GM19395 (cell line): ENCODE measurements around the gene RBM26.

Source experiments
- ATAC-seq: cut with Tn5 transposase; IDR thresholded peaks from one replicate; pipeline ENCODE4 v1.9.1; 2021; ENCODE audit warnings: mild to moderate bottlenecking, moderate library complexity; ENCODE audit not compliant: unreplicated experiment

Gene RBM26

GRCh38 chr13:79423801-79424642 is 18.0 kb upstream of the RBM26 start:
- peak; percentile 87 for ATAC-seq

DNA sequence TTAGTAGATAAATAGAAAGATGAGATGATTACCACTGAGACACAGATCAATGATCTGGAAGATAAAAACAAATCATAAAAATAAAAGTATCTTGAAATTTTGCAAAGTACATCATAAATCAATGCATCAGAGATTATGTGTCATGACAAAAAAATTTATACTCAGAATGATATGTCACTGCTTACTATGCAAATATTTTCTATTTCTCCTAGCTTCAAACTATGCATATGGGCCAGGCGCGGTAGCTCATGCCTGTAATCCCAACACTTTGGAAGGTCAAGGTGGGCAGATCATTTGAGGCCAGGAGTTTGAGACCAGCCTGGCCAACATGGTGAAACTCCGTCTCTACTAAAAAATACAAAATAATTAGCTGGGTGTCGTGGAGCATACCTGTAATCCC is 17.3 kb upstream of the RBM26 start:
- no peak for ATAC-seq

GRCh38 chr13:79419365-79419764 is 13.3 kb upstream of the RBM26 start:
- no peak for ATAC-seq

DNA sequence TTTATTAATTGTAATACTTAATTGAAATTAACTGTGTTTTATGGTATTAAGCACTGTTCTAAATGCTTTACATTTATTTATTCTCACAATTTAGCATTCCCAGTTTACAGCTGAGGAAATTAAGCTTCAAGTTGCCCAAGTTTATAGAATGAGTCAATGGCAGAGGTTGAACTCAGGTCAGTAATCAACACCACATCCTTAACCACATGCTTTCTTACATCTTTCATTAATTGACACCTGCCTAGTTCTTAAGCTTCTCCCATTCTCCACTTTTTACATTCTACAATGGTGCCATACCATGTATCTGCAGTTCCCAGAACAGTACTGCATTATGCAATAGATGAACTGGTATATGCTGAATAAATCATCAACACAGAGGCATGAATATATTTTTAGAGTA is 11.7 kb upstream of the RBM26 start:
- ATAC-seq = no peak

- ATAC-seq = no peak
These were observed 7.5 kb upstream of the RBM26 start for GRCh38 chr13:79413521-79413920.

DNA sequence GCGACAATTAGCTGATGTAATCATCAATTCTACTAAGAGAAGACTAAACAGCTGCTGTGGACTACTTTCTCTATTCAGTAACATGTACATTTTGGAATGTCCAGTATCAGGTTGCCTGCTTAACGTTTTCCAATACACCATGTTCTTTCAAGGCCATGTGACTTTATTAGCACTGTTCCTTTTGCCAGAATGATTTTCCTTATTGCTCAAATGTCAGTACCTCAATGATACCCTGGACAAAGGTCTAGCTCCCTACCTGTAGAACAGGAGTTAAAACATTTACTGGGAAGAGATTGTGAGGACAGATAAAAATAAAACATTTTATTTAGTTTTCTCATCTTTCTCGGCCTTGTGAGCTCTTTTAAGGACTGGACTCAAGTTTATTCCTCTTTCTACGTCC is 3.8 kb upstream of the RBM26 start:
- ATAC-seq = no peak

- ATAC-seq = no peak
These were observed 1.4 kb upstream of the RBM26 start for GRCh38 chr13:79407349-79407979.

DNA sequence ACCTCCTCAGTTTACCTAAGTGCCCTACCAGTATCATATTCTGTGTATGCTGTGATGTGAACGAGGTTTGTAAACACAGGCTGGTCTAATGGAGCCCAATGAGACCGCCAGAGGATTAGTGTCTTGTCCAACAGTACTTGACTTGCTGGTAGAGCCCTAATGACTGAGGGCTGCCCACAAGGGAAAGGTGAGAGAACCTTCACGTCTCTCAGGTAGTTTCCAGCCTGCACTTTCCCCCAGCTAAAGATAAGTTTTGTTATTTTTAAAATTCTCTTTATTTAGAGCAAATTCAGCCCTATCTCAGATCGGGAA is 498 bp upstream of the RBM26 start:
- ATAC-seq = peak; percentile 42

- ATAC-seq = peak; percentile 42
These were observed 589 bp downstream of the RBM26 start for GRCh38 chr13:79405501-79405830.

GRCh38 chr13:79404985-79405384 is 1.1 kb downstream of the RBM26 start:
- no peak for ATAC-seq

DNA sequence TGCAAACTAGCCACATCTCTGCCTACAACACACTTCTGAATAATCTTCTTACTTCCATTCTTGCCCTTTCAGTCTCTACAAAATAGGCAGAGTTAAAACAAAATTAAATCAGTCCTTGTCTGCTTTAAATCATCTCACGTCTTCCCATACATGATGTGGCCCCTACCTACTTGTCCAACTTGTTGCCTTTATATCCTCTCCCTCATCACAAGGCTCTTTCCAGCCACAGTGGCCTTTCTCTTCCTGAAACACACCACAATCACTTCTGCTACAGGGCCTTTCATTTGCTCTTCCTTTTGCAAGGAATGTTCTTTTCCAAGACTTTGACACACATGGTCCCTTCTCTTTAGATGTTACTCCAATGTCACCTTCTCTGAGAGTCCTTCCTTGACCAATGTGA is 1.7 kb downstream of the RBM26 start:
- no peak for ATAC-seq

DNA sequence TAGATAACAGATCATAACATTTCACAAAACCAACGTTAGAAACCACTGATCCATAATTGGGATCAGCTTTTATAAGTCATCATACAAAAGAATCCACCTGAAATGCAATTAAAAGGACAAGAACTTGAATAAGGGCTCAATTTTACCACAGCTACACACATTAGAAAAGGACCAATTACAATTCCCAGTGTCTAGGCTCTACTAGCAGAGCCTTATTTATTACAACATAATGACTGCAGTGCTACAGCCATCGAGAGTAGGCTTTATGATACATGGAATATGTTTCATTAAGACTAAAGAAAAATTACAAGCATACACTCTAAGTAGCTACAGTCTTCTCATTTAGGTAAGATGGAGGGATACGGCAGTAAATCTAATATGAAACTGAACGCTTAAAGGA is 2.9 kb downstream of the RBM26 start:
- ATAC-seq = no peak

- no peak for ATAC-seq
These were observed 3.4 kb downstream of the RBM26 start for GRCh38 chr13:79402679-79403078.

DNA sequence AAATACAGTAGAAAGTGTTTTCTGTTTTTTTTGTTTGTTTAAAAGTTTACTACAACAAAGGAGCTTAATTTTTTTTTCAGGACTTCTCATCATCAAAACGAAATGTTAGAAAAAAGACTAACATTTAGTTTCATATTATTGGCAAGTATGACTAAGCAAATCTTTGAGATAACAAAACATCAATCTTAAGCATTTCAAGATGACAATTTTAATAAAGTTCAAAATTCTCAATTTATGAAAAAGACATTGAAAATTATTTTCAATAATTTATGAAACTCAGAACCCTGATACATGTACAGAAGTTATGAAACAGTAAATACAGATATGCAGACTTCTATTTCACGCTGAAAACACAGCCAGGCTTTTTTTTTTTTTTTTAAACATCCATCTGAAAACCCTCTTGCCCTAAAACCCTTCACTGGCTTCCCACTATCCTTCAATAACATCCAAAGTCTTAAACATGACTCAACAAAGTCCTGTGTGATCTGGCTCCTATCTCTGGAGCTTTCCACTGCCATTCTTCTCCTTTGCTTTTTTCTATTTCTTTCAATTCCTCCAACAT is 3.9 kb downstream of the RBM26 start:
- ATAC-seq = no peak

GRCh38 chr13:79401259-79402070 is 4.6 kb downstream of the RBM26 start:
- ATAC-seq = peak; percentile 40

DNA sequence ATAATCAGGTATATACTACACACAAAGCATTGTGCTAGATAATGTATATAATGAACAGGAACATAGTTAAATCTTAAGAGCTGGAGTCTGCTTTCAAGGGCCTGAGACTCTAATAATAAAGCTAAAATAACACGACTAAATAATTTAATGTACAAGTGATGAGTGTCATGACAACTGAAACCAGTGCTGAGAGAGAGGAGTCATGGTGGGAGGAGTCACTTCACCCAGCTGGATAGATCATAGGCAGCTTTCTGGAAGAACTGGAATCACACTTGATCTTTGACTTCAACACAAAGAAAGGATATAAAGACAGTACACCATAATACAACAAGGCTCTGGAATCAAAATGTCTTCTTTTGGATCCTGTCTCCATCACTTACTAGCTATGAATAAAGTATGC is 7.1 kb downstream of the RBM26 start:
- ATAC-seq = no peak

DNA sequence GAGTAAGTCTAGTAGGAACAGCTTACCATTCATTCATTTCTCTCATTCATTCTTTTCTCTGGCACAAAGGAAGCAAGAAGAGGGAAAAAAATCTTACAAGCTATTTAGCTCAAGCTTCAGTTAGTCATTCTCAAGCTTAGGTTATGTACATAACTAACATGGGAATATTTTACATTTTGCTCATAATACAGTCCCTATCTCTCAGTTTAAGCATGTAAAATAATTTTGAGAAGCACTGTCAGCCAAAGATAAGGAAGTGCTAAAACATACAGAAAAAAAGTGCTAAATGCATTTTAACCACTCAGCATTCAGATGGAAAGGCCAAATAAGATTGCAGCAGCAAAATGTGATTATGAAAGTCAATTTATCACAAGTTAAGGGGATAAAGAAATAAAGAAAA is 7.9 kb downstream of the RBM26 start:
- ATAC-seq = no peak

GRCh38 chr13:79395881-79396280 is 10.2 kb downstream of the RBM26 start:
- no peak for ATAC-seq

DNA sequence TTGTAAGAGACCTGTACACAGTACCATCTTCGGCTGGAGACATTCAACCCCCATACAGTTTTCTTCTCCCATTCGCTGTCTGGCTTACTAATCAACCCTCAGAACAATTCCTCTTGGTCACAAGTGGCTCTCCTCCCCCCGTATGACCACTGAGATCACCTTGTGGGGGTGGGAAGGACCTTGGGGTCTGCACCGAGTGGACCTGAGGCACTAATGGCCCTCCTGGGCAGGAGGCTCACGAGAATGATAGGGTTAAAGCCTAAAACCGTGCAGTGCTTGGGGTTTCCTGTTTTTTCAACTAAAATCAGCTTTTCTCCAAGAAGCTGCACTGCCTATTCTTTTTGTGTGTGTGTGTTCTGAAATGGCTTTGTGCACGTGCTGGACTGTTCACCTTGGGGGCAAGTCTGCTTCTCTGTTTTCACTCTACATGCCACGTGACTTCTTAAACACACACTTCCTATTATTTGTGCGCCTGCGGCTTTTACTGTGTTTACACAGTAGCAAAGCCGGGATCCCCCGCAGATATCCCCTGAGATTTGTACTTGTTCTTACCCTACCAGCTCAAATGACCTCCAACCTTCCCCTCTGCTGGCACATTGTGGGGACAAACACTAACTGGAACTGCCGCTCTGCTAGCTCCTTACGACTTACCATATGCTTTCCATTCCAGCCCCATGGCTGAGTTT is 12.3 kb downstream of the RBM26 start:
- peak; percentile 68 for ATAC-seq

DNA sequence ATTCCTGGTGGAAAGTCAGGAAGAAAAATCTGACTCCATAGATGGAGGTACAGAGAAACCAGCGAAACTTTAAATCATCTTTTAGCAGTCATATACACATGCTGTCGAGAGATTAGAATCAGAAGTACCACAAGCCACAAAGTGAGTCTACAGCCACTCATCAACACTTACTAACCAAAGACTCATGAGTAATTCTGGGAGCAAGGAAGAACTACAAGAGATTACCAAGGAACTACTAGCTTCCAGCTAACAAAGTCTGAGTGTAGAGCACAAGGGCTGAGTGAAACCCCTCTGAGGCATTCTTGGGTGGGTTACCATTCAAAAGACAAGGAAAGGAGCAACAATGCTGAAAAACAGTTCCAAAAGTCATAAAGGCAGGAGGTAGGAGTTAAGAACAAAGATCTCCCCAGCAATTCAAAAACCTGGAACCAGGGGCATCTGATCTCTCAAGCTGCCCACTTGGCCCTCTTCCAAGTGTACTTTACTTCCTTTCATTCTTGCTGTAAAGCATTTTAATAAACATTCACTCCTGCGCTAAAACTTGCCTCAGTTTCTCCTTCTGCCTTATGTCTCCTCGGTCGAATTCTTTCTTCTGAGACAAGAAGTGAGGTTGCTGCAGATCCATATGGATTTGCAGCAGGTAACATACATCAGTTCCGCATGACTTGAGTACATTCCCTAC is 13.0 kb downstream of the RBM26 start:
- ATAC-seq = peak; percentile 62

- no peak for ATAC-seq
These were observed 17.0 kb downstream of the RBM26 start for GRCh38 chr13:79389026-79389425.
